ENCODE data around the gene BCAS3. TPM values are rescaled to one million over a fixed set of nuclear protein-coding genes. Genes with fewer than 3 reads are reported as not detected.

Gene BCAS3
- total RNA-seq, 4 donors from 2014 or later = 20.7 to 76.3 (median 39.8) TPM

DNA sequence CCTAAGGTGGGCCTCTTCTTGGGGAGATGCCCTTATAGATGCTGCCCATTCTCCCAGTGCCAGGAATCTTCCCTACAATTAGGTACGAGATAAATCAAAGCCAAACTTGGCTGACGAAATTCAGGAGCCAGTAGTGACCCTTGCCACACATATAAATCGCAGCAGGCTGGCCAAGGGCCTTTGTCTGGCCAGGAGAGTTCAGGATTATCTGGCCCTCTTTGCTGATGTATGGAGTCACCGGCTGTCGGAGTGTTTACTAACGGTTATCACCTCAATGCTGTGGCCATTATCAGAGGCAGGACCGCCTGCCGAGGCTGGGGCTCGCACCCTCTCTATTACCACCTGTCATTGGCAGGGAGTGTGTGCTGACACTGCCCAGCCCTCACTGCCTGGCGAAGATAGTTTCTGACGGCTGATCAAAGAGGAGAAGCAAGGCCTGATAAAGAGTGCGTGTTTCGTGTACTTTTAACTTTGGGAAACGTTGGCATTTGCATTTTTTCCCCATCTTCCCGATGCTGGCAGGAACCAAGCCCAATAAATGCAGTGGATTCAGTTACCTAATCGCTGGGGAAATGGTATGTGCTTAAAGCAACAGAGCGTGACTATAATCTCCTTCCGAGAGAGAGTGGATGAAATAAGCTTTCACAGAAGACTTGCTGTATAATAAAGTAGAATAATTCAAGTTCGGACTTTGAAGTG lies 689.2 kb downstream of the BCAS3 start:
- H3K4me1 ChIP-seq = no peaks in the 10 kb centered on the region
- no peaks in the 10 kb centered on the region for H3K9me3 ChIP-seq
- no peak for DNase-seq
- no peak for TF ChIP-seq POLR2A (IDR thresholded peaks at IDR 0.05)
- no peak for TF ChIP-seq EP300 (IDR thresholded peaks at IDR 0.05; ENCODE audit: low read depth)
- H3K36me3 ChIP-seq = no peaks in the 10 kb centered on the region
- no peak overlapping the region for H3K4me3 ChIP-seq
- in situ Hi-C loops (cut with MboI; ENCODE audit: low pct_ligation_motif_present in 1 of 4, low pct_unique_long_range_greater_than_20kb in 1 of 4, low sequenced_read_pairs in 3 of 4) = no loop called here
- H3K27me3 ChIP-seq = no peaks in the 10 kb centered on the region
- no peak overlapping the region for H3K27ac ChIP-seq
- 33 to 65% methylated on average over 1 to 19 of the region's 19 CpGs for WGBS, 2 donors (ENCODE audit: low coverage in 1 of 2)
- intact Hi-C loops (cut with DNase I; ENCODE audit: low total_unique reads) = no loop called here

DNA sequence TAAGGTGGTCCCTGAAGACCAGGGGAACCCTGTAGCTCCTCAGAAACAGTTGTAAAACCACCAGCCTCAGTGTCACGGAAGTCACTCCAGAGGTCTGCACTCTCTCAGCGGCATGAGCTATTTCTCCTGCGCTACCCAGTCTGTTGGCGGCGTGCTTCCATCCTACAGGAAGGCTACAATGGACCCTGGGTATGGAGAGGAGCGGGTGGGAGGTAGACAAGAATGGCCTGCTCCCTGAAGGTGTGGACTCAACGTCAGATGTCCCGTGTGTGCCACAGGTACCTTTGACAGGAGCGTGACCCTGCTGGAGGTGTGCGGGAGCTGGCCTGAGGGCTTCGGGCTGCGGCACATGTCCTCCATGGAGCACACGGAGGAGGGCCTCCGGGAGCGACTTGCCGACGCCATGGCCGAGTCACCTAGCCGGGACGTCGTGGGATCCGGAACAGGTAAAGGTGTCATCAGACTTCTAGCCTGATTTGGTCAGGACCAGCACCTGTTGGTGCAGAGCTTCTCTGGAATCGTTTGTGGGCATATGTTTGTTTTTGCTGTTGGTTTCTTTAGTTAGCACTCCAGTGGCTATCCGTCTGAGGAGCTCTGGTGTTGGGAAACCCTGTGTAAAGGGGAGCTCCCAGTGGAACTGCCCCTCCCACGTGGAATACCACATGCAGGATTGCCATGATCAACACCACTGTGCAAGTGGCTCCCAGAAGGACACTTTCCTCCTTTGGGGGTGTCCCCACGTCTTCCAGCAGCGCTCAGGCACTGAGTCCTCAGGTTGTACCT lies 690.6 kb downstream of the BCAS3 start:
- Histone ChIP-seq H3K4me3 (no peak overlapping the region), H3K36me3 (no peaks in the 10 kb centered on the region), H3K27me3 (no peaks in the 10 kb centered on the region), H3K4me1 (no peaks in the 10 kb centered on the region), H3K9me3 (no peaks in the 10 kb centered on the region), H3K27ac (no peak overlapping the region)
- 95 to 100% methylated on average over 1 to 27 of the region's 27 CpGs for WGBS, 2 donors (ENCODE audit: low coverage in 1 of 2)
- no peak for TF ChIP-seq EP300 (IDR thresholded peaks at IDR 0.05; ENCODE audit: low read depth)
- TF ChIP-seq, protein P1, sequence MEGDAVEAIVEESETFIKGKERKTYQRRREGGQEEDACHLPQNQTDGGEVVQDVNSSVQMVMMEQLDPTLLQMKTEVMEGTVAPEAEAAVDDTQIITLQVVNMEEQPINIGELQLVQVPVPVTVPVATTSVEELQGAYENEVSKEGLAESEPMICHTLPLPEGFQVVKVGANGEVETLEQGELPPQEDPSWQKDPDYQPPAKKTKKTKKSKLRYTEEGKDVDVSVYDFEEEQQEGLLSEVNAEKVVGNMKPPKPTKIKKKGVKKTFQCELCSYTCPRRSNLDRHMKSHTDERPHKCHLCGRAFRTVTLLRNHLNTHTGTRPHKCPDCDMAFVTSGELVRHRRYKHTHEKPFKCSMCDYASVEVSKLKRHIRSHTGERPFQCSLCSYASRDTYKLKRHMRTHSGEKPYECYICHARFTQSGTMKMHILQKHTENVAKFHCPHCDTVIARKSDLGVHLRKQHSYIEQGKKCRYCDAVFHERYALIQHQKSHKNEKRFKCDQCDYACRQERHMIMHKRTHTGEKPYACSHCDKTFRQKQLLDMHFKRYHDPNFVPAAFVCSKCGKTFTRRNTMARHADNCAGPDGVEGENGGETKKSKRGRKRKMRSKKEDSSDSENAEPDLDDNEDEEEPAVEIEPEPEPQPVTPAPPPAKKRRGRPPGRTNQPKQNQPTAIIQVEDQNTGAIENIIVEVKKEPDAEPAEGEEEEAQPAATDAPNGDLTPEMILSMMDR (IDR thresholded peaks at IDR 0.05) = no peak
- no peak for TF ChIP-seq POLR2AphosphoS5 (IDR thresholded peaks at IDR 0.05)
- TF ChIP-seq POLR2A (IDR thresholded peaks at IDR 0.05) = no peak
- intact Hi-C loops (cut with DNase I; ENCODE audit: low total_unique reads) = no loop called here
- in situ Hi-C loops (cut with MboI; ENCODE audit: low pct_ligation_motif_present in 1 of 4, low pct_unique_long_range_greater_than_20kb in 1 of 4, low sequenced_read_pairs in 3 of 4) = no loop called here
- no peak for DNase-seq

DNA sequence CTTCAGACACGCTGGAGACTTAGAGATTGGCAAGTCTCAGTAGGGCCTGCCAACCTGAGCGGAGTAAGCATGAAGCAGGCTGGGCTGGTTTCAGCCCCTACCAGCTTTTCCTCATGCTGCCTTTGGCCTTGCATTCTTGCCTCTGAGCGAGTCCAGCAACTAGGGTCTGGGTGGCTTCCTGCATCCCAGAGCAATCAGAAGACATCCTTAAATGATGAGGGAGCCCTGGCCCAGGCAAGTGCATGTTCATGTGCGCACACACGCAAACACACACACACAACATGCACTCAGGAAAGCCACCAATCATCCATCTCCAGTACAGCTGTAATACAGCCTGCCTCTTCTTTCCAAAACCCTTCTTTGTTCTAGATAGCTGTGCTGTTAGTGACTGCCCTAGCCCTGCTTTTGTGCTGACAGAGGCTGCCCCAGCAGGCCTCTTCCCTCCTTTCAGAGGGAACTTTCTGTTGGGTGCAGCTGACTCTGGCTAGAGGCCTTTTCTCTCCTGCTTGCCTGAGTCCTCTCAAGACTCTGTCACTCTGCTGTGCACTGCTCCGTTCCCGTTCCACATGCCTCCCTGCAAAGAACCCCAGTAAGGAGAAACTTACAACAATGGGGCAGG lies 691.3 kb downstream of the BCAS3 start:
- no peak for TF ChIP-seq POLR2AphosphoS5 (IDR thresholded peaks at IDR 0.05)
- TF ChIP-seq, protein P1 (IDR thresholded peaks at IDR 0.05) = no peak
- no peak for TF ChIP-seq POLR2A (IDR thresholded peaks at IDR 0.05)
- TF ChIP-seq EP300 (IDR thresholded peaks at IDR 0.05; ENCODE audit: low read depth) = no peak
- Histone ChIP-seq H3K36me3 (no peaks in the 10 kb centered on the region), H3K4me1 (no peaks in the 10 kb centered on the region), H3K27ac (no peak overlapping the region), H3K9me3 (no peaks in the 10 kb centered on the region), H3K4me3 (no peak overlapping the region), H3K27me3 (no peaks in the 10 kb centered on the region)
- in situ Hi-C loops (cut with MboI; ENCODE audit: low pct_ligation_motif_present in 1 of 4, low pct_unique_long_range_greater_than_20kb in 1 of 4, low sequenced_read_pairs in 3 of 4) = no loop called here
- intact Hi-C loops (cut with DNase I; ENCODE audit: low total_unique reads) = no loop called here
- 93% methylated on average over 7 of the region's 7 CpGs; no CpG with 5 or more reads in 1 of the 2 donors for WGBS, 2 donors (ENCODE audit: low coverage in 1 of 2)
- DNase-seq = no peak

DNA sequence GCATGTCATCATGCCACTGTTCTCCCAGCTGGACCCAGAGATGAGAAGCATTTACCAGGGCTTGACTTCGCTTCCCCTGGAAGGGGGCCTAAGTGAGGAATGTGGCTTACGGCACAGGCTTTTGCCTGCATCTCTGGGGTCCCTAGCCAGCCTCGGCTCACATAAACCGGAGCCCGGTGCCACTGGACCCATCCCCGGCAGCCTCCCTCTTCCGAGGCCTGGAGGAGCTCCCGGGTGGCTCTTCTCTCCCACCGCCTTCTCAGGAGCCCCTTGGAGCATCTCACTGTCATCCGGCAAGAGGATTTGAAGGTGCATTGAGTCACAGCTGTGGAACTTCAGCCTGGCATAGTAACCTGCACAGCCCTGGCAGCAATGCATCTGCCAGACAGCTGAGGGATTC lies 692.1 kb downstream of the BCAS3 start:
- no peaks in the 10 kb centered on the region for H3K27me3 ChIP-seq
- no peaks in the 10 kb centered on the region for H3K4me1 ChIP-seq
- H3K4me3 ChIP-seq = no peak overlapping the region
- H3K36me3 ChIP-seq = no peaks in the 10 kb centered on the region
- in situ Hi-C loops (cut with MboI; ENCODE audit: low pct_ligation_motif_present in 1 of 4, low pct_unique_long_range_greater_than_20kb in 1 of 4, low sequenced_read_pairs in 3 of 4) = no loop called here
- DNase-seq = no peak
- no peaks in the 10 kb centered on the region for H3K9me3 ChIP-seq
- intact Hi-C loops (cut with DNase I; ENCODE audit: low total_unique reads) = no loop called here
- 94% methylated on average over 10 of the region's 10 CpGs; no CpG with 5 or more reads in 1 of the 2 donors for WGBS, 2 donors (ENCODE audit: low coverage in 1 of 2)
- TF ChIP-seq POLR2A (IDR thresholded peaks at IDR 0.05) (no peak), EP300 (IDR thresholded peaks at IDR 0.05; ENCODE audit: low read depth) (no peak), POLR2AphosphoS5 (IDR thresholded peaks at IDR 0.05) (no peak)
- TF ChIP-seq, protein P1 (IDR thresholded peaks at IDR 0.05) = no peak
- H3K27ac ChIP-seq = no peak overlapping the region

All from transverse colon (tissue), 4 donors.